Measurements from ENCODE around the gene ARVCF. TPM values are rescaled to one million over a fixed set of nuclear protein-coding genes. Genes with fewer than 3 reads are reported as not detected.

ARVCF gene
- total and polyA plus RNA-seq, 2 donors (not counting 3 experiments of a cell fraction or from before 2014, with no cell fraction given): 81.3 to 105 TPM

DNA sequence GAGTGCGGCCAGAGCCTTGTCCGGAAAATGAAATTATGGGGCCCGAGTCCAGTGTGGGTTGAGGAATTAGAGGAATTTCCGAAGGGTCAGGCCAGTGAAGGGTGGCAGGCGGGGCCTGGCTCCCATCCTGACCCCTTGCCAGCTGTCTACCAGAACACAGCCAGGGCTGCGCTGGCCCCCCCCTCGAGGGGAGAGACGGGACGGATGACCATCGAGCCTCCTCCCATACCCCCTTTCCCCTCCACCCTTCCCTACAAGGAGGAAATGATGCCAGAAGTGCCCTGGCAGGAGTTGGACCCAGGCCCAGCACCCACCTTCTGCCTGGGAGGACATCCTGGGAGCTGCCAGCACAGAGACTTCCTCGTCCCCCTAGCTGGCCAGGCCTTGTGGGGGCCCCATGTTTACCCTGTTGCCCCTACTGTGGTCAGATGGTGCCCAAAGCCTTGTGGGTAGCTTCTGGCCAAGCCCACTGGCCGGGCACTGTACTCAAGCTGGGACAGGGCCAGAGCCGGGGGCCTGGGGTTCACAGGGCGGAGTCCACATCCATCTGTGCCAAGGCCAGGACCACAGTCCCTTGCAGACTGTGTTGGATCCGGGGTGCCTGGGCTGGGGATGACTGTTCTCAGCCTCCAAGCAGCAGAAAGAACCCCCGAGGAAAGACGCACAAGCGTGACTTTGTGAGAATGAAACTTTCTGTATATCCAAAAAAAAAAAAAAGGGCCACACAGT, 20.8 kb downstream of the ARVCF start:
- Histone ChIP-seq H4K20me1 (replicated peaks; ENCODE audit: control insufficient read depth, extremely low read depth, insufficient read depth, low read length) (no peaks in the 10 kb centered on the region), H2AFZ (ENCODE audit: low read depth, low read length) (no peak overlapping the region), H3K36me3 (ENCODE audit: control insufficient read depth in 2 of 2, extremely low read depth in 1 of 2, insufficient read depth in 2 of 2, low read length in 2 of 2) (no peaks in the 10 kb centered on the region), H3K27ac (ENCODE audit: insufficient read depth, low read depth, low read length) (no peak overlapping the region), H3K9ac (replicated peaks; ENCODE audit: extremely low read depth, insufficient read depth, low read length) (no peak overlapping the region), H3K4me1 (ENCODE audit: control insufficient read depth, extremely low read depth, insufficient read depth, low read length) (peaks cover 23% of the 10 kb centered on the region), H3K27me3 (ENCODE audit: control insufficient read depth in 2 of 2, insufficient read depth in 2 of 2, low read length in 2 of 2) (no peaks in the 10 kb centered on the region), H3K4me2 (ENCODE audit: insufficient read depth, low read length) (no peak overlapping the region), H3K79me2 (ENCODE audit: control insufficient read depth, insufficient read depth, low read length) (no peaks in the 10 kb centered on the region), H3K4me3 (replicated peaks in 1 of 3; ENCODE audit: insufficient read depth in 1 of 3, low read depth in 1 of 3, low read length in 3 of 3) (no peak overlapping the region), H3K9me3 (replicated peaks; ENCODE audit: control insufficient read depth, insufficient read depth, low read length) (no peaks in the 10 kb centered on the region), H3K9me1 (replicated peaks; ENCODE audit: control insufficient read depth, extremely low read depth, insufficient read depth, low read length) (no peaks in the 10 kb centered on the region)
- CTCF ChIA-PET: interaction anchor here (1.0 kb wide), 1 partner anchor 18 kb away, joined by 8 read pairs; no protein-coding TSS in a partner anchor
- BruUV-seq (replicated peaks): no TSS peak
- no peak for FAIRE-seq
- intact Hi-C loops (cut with micrococcal nuclease) (loop anchor here (2.0 kb wide), 1 partner anchor 21 kb away; no protein-coding TSS in a partner anchor), dilution Hi-C loops (cut with MboI; ENCODE audit: extremely low pct_ligation_motif_present, low sequenced_read_pairs) (no loop called here)
- peak; percentile 28 for DNase-seq (ENCODE audit: low read depth, low spot score)
- POLR2A ChIA-PET: no interaction called here
- TF ChIP-seq JUN (IDR thresholded peaks at IDR 0.05; ENCODE audit: borderline replicate concordance, insufficient read depth, insufficient read length, low read depth): no peak
- no peak for TF ChIP-seq FOS (IDR thresholded peaks at IDR 0.05; ENCODE audit: borderline replicate concordance, insufficient read depth, low read length)
- TF ChIP-seq, protein P1, sequence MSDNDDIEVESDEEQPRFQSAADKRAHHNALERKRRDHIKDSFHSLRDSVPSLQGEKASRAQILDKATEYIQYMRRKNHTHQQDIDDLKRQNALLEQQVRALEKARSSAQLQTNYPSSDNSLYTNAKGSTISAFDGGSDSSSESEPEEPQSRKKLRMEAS (IDR thresholded peaks at IDR 0.05; ENCODE audit: insufficient read depth, insufficient read length): no peak
- TF ChIP-seq POLR2A (IDR thresholded peaks at IDR 0.05; ENCODE audit: low read depth, low read length): no peak
- TF ChIP-seq, protein P2, sequence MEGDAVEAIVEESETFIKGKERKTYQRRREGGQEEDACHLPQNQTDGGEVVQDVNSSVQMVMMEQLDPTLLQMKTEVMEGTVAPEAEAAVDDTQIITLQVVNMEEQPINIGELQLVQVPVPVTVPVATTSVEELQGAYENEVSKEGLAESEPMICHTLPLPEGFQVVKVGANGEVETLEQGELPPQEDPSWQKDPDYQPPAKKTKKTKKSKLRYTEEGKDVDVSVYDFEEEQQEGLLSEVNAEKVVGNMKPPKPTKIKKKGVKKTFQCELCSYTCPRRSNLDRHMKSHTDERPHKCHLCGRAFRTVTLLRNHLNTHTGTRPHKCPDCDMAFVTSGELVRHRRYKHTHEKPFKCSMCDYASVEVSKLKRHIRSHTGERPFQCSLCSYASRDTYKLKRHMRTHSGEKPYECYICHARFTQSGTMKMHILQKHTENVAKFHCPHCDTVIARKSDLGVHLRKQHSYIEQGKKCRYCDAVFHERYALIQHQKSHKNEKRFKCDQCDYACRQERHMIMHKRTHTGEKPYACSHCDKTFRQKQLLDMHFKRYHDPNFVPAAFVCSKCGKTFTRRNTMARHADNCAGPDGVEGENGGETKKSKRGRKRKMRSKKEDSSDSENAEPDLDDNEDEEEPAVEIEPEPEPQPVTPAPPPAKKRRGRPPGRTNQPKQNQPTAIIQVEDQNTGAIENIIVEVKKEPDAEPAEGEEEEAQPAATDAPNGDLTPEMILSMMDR (IDR thresholded peaks at IDR 0.05; ENCODE audit: extremely low read depth in 1 of 2, insufficient read depth in 1 of 2, low read depth in 1 of 2, low read length in 2 of 2): no peak
- TF ChIP-seq EZH2 (IDR thresholded peaks at IDR 0.05; ENCODE audit: borderline replicate concordance, low read depth, low read length, severe bottlenecking): no peak
- TF ChIP-seq MYC (IDR thresholded peaks at IDR 0.05; ENCODE audit: low read depth, low read length): no peak
- TF ChIP-seq GATA2 (IDR thresholded peaks at IDR 0.05; ENCODE audit: insufficient read depth, insufficient read length, low read depth, low read length): no peak
- no peak for TF ChIP-seq POLR2AphosphoS5 (IDR thresholded peaks at IDR 0.05; ENCODE audit: insufficient read depth, low read depth, low read length)

All from endothelial cell of umbilical vein (primary cell).